ENCODE results near the gene KCNJ1. TPM values are rescaled to one million over a fixed set of nuclear protein-coding genes. Genes with fewer than 3 reads are reported as not detected.

The KCNJ1 gene
- total RNA-seq, 1 donor from 2014 or later = not detected

- Histone ChIP-seq H3K27ac (replicated peaks) (no peak overlapping the region), H3K4me3 (no peak overlapping the region), H3K4me1 (peaks cover 24% of the 10 kb centered on the region), H3K36me3 (peaks cover 19% of the 10 kb centered on the region), H3K9me3 (replicated peaks) (no peaks in the 10 kb centered on the region), H3K27me3 (ENCODE audit: low read depth) (no peaks in the 10 kb centered on the region)
- intact Hi-C loops (cut with micrococcal nuclease) = no loop called here
- no peak for DNase-seq
- TF ChIP-seq CTCF (IDR thresholded peaks at IDR 0.05; ENCODE audit: borderline replicate concordance) = peak; percentile 59
These were observed 64.6 kb downstream of the KCNJ1 start for GRCh38 chr11:128802358-128802981.

- peaks cover 26% of the 10 kb centered on the region for H3K36me3 ChIP-seq
These were observed 66.2 kb downstream of the KCNJ1 start for GRCh38 chr11:128800871-128801417.

GRCh38 chr11:128796270-128796669 is 70.8 kb downstream of the KCNJ1 start:
- no peak overlapping the region for H3K4me3 ChIP-seq
- intact Hi-C loops (cut with micrococcal nuclease) = no loop called here
- H3K4me1 ChIP-seq = no peaks in the 10 kb centered on the region
- TF ChIP-seq CTCF (IDR thresholded peaks at IDR 0.05; ENCODE audit: borderline replicate concordance) = no peak
- H3K27ac ChIP-seq (replicated peaks) = no peak overlapping the region
- DNase-seq = no peak
- H3K36me3 ChIP-seq = peaks cover 37% of the 10 kb centered on the region
- H3K9me3 ChIP-seq (replicated peaks) = no peaks in the 10 kb centered on the region
- H3K27me3 ChIP-seq (ENCODE audit: low read depth) = no peaks in the 10 kb centered on the region

More at GRCh38 chr11:128800871-128801417, 66.2 kb downstream of the KCNJ1 start:
- no peak overlapping the region for H3K27ac ChIP-seq (replicated peaks)
- H3K4me1 ChIP-seq = peaks cover 24% of the 10 kb centered on the region
- no peak overlapping the region for H3K4me3 ChIP-seq
- no peaks in the 10 kb centered on the region for H3K27me3 ChIP-seq (ENCODE audit: low read depth)
- intact Hi-C loops (cut with micrococcal nuclease) = no loop called here
- no peaks in the 10 kb centered on the region for H3K9me3 ChIP-seq (replicated peaks)
- no peak for DNase-seq
- TF ChIP-seq CTCF (IDR thresholded peaks at IDR 0.05; ENCODE audit: borderline replicate concordance) = no peak

GRCh38 chr11:128790196-128790595 is 76.9 kb downstream of the KCNJ1 start:
- no peak for TF ChIP-seq CTCF (IDR thresholded peaks at IDR 0.05; ENCODE audit: borderline replicate concordance)
- no peak overlapping the region for H3K4me3 ChIP-seq
- intact Hi-C loops (cut with micrococcal nuclease) = no loop called here
- peaks cover 14% of the 10 kb centered on the region for H3K36me3 ChIP-seq
- DNase-seq = peak; percentile 79
- H3K4me1 ChIP-seq = peaks cover 34% of the 10 kb centered on the region
- H3K27me3 ChIP-seq (ENCODE audit: low read depth) = no peaks in the 10 kb centered on the region
- peak overlapping the region; percentile 72 for H3K27ac ChIP-seq (replicated peaks)
- H3K9me3 ChIP-seq (replicated peaks) = no peaks in the 10 kb centered on the region

GRCh38 chr11:128789497-128790150 is 77.5 kb downstream of the KCNJ1 start:
- H3K4me1 ChIP-seq = peaks cover 37% of the 10 kb centered on the region
- H3K27ac ChIP-seq (replicated peaks) = peak overlapping the region; percentile 72
- no peak overlapping the region for H3K4me3 ChIP-seq
- no peaks in the 10 kb centered on the region for H3K9me3 ChIP-seq (replicated peaks)
- intact Hi-C loops (cut with micrococcal nuclease) = no loop called here
- H3K27me3 ChIP-seq (ENCODE audit: low read depth) = no peaks in the 10 kb centered on the region
- DNase-seq = no peak
- peaks cover 15% of the 10 kb centered on the region for H3K36me3 ChIP-seq
- no peak for TF ChIP-seq CTCF (IDR thresholded peaks at IDR 0.05; ENCODE audit: borderline replicate concordance)

Other genes with a start within 250 kb of the KCNJ1 start
- 16.4 TPM for gene FLI1, start 173.2 kb downstream of the KCNJ1 start, total RNA-seq
- 5.4 TPM for gene KCNJ5, start 24.1 kb upstream of the KCNJ1 start, total RNA-seq
- gene TP53AIP1, start 75.6 kb upstream of the KCNJ1 start, total RNA-seq = not detected